GM19438 (cell line): Measurements from ENCODE around the gene NNT.
A peak's percentile ranks its signal among the peaks of the same experiment; 100 is the strongest.

Experiments used
- ATAC-seq: cut with Tn5 transposase; IDR thresholded peaks from one replicate; pipeline ENCODE4 v1.9.1; 2021; ENCODE audit warnings: low read depth; ENCODE audit not compliant: unreplicated experiment

The NNT gene

GRCh38 chr5:43620944-43621505, 18.0 kb downstream of the NNT start:
- ATAC-seq = no peak

DNA sequence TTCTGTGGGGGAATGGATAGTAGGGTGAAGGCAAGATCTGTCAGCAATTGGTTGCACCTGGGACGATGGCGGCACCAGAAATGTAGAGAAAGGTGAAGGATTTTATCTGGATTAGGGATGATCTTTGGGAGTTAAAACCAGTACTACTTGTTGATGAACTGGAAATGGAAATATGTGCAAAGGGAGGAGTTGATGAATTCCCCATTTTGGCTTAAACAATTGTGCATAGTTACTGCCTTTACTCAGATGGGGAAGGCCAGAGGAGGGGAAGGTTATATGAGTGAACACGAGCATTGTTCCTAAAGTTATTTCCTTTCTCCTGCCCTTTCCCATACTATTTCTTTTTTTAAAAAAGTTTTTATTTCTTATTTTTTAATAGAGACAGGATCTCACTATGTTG, 19.1 kb downstream of the NNT start:
- ATAC-seq = no peak

DNA sequence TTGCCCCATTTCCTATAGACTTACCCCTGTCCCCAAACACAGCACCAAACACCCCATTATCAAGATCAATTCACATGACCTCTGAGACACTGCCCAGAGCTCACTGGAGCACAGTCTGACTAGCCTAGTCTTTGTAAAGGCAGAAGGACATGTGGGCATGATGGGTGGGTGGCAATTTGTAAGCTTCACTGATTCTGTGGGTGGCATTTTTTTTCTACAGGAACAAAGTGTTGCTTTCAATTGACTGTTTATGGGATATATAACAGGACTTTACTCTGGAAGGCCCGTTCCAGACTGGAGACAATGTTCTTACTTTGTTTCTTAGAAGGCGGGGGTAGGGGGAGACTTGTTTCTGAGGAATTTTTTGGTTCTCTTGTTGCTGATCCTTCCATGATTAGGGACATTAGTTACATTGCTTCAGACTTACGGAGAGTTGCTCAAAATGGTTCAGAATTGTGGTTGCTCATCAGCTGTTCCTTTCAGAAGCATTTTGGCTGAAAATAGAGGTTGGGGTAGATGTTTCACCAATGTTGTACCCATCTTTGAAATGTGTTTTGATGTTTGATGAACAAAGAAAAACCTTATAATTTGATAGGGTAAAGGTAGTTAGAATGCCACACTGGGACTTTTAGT, 20.2 kb downstream of the NNT start:
- ATAC-seq = no peak

DNA sequence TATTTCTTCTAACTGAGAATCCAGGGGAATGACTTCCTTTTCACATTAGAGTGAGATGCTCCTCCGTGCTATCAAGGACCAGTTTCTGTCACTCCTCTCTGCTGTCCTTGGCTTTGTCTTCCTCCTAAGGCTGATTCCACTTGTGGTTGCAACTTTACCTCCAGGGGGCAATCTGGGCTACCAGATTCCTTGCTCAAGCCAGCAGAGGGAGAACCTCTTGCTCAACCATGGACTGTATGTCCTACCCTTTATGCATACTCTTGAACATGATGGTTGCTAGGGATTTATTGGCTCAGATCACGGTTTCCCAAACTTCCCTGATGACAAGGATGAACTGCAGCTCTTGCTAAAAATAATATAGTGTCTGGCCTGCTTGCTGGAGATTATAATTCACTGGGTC, 24.0 kb downstream of the NNT start:
- no peak for ATAC-seq

GRCh38 chr5:43631182-43631910, 28.4 kb downstream of the NNT start:
- peak; percentile 97 for ATAC-seq

DNA sequence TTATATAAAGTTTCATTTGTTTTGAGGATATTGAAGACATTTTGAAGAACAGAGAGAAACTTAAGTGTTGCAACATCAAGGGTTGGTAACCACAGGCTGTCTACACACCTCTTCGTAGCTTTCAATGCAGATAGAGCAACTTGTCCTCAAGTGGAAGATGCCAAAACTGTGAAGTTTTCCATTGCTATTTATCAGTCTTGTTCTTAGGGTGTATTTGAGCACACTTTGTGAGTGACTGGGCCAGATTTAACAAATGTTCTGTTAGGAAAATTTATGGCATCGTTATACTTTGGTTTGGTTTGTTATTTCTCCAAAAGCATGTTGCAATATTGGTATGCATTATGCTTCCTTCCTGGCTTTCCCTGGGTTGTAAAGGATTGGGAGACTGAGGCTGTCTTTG, 31.6 kb downstream of the NNT start:
- ATAC-seq = no peak

DNA sequence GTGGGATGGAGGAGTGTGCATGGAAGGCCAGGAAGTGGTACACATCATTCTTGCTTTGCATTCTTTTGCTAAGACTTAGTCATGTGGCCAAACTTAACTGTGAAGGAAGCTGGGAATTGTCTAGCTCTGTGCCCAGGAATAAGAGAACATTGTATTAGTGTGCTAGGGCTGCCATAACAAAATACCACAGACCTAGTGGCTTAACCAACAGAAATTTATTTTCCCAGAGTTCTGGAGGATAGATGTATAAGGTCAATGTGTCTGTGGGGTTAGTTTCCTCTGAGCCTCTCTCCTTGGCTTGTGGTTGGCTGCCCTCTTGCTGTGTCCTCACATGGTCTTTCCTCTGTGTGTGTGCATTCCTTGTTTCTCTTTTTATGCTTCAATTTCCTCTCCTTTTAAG, 32.4 kb downstream of the NNT start:
- ATAC-seq = no peak

DNA sequence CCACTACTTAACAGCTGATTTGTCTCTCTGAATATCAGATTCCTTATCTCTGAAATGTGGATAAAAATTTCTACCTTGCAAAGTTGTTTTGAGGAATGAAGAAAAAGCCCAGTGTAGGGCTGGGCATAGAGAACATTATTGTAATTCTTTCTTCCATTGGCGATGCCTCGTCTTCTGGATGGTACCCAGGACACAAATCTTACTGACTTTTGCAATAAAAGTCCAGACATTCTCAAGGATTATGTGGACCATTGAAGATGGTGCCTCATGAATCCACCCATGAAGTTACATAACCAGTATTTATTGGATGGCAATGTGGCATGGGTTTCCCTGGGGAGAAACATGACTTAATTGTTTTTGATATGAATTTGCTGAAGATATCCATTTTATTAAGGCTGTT, 33.1 kb downstream of the NNT start:
- no peak for ATAC-seq

- no peak for ATAC-seq
These were observed 34.4 kb downstream of the NNT start for GRCh38 chr5:43637416-43637815.

DNA sequence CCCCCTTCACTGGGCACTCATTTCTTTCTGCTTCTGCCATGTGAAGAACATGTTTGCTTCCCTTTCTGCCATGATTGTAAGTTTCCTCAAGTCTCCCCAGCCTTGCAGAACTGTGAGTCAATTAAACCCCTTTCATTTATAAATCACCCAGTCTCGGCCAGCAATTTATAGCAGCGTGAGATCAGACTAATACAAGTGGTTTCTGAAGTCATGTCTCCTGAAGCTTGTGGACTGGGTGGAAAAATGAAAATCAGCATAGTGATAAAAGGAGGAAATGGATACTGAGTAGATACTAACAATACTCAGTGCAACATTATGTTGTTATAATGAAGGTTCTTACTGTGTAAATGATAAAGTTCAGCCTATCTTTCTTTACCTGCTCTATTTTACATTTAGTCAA, 35.1 kb downstream of the NNT start:
- ATAC-seq = no peak

- ATAC-seq = no peak
These were observed 35.6 kb downstream of the NNT start for GRCh38 chr5:43638546-43638945.

DNA sequence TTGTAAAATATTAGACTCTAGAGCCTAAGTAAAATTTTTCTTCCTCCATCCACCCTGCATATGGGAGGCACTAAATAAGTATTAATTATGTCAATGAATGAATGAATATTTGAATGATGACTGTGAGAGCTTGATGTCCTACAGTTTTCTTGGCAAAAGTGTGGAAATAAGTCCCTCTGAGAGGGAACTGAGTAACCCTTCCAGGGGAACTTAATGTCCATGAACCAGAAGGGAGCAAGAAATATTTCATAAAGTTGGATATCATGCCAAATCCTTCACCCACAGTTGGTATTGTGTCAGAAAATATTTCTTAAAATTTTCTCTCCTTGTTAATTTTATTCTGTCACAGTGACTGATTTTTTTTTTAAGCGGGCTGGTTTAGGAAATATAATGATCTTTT, 36.6 kb downstream of the NNT start:
- ATAC-seq = no peak

- ATAC-seq = no peak
These were observed 39.4 kb downstream of the NNT start for GRCh38 chr5:43642428-43642827.

- no peak for ATAC-seq
These were observed 40.3 kb downstream of the NNT start for GRCh38 chr5:43643327-43643726.

DNA sequence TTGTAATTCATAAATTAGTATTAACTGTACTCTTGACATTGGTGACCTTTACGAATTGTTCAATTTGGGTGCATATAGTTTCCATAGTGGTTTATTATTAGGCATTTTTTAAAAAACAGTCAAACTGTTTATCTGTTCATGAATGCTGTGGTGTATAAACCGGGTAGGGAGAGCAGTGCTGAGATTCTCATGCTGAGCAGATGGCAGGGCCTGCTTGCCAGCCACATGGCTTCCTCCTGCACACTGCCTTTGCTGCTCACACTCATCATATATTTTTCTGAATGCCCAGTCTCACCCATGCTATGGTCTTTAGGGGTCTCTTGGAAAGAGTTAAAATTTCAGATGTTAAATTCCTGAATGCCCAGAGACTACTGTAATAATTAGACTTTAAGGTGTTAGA, 40.8 kb downstream of the NNT start:
- no peak for ATAC-seq

- no peak for ATAC-seq
These were observed 44.0 kb downstream of the NNT start for GRCh38 chr5:43646992-43647391.

GRCh38 chr5:43647789-43648188, 44.8 kb downstream of the NNT start:
- no peak for ATAC-seq

DNA sequence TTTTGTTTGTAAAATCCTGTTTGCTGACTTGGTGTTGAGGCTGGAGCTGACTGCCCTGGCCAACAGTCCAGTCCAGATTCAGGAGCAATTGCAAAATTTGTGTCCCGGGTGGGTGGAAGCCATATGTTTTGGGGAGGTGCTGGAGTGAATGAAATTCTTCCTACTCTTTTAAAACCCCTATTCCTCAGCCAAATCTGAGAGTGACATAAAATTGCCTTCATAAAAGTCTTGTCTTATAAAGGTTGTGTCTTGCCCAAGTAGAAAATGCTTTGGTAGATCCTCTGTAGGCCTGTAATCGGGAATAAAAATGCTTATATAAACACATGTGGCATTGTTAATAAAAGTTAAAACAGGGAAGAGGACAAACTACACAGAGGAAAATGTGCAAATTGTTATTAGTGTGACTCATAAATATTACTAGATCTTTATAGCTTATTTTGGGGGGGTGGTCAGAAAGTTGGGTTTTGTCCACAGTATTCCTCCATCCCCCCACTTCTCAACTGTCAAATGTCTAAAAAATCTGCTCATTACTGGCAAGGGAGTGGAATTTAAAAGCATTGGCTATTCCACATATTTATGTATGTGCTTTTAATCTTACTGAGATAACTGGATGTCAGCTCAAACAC, 45.6 kb downstream of the NNT start:
- no peak for ATAC-seq

GRCh38 chr5:43649256-43649655, 46.3 kb downstream of the NNT start:
- ATAC-seq = no peak

GRCh38 chr5:43652537-43653302, 49.7 kb downstream of the NNT start:
- no peak for ATAC-seq

GRCh38 chr5:43658509-43658908, 55.5 kb downstream of the NNT start:
- ATAC-seq = no peak
